GM21447 (cell line): ENCODE data around the gene MEGF11.

Source experiments
- ATAC-seq: cut with Tn5 transposase; IDR thresholded peaks from one replicate; pipeline ENCODE4 v1.9.1; 2021; ENCODE audit not compliant: unreplicated experiment

Gene MEGF11

GRCh38 chr15:66178531-66178910, 75.0 kb downstream of the MEGF11 start:
- ATAC-seq: no peak

- ATAC-seq: no peak
Observed at GRCh38 chr15:66172324-66172980, 81.1 kb downstream of the MEGF11 start.

GRCh38 chr15:66171841-66172240, 81.7 kb downstream of the MEGF11 start:
- no peak for ATAC-seq

- ATAC-seq: no peak
Observed at GRCh38 chr15:66170716-66171115, 82.8 kb downstream of the MEGF11 start.

GRCh38 chr15:66170042-66170441, 83.5 kb downstream of the MEGF11 start:
- no peak for ATAC-seq

GRCh38 chr15:66169625-66170024, 83.9 kb downstream of the MEGF11 start:
- ATAC-seq: no peak

- ATAC-seq: no peak
Observed at GRCh38 chr15:66169023-66169422, 84.5 kb downstream of the MEGF11 start.

- ATAC-seq: no peak
Observed at GRCh38 chr15:66167854-66168253, 85.7 kb downstream of the MEGF11 start.

GRCh38 chr15:66165856-66166255, 87.7 kb downstream of the MEGF11 start:
- ATAC-seq: no peak

- no peak for ATAC-seq
Observed at GRCh38 chr15:66164788-66165187, 88.8 kb downstream of the MEGF11 start.

- no peak for ATAC-seq
Observed at GRCh38 chr15:66163553-66163952, 90.0 kb downstream of the MEGF11 start.

- no peak for ATAC-seq
Observed at GRCh38 chr15:66162286-66162685, 91.3 kb downstream of the MEGF11 start.

GRCh38 chr15:66161575-66162118, 91.9 kb downstream of the MEGF11 start:
- no peak for ATAC-seq

GRCh38 chr15:66161108-66161507, 92.4 kb downstream of the MEGF11 start:
- no peak for ATAC-seq

- ATAC-seq: no peak
Observed at GRCh38 chr15:66157507-66157906, 96.0 kb downstream of the MEGF11 start.

GRCh38 chr15:66156310-66156975, 97.1 kb downstream of the MEGF11 start:
- no peak for ATAC-seq

GRCh38 chr15:66155065-66155464, 98.5 kb downstream of the MEGF11 start:
- ATAC-seq: no peak

- ATAC-seq: no peak
Observed at GRCh38 chr15:66154581-66154980, 99.0 kb downstream of the MEGF11 start.

GRCh38 chr15:66153549-66154415, 99.8 kb downstream of the MEGF11 start:
- peak; percentile 70 for ATAC-seq

GRCh38 chr15:66152650-66153049, 100.9 kb downstream of the MEGF11 start:
- ATAC-seq: no peak

- ATAC-seq: no peak
Observed at GRCh38 chr15:66151809-66152208, 101.7 kb downstream of the MEGF11 start.

- ATAC-seq: no peak
Observed at GRCh38 chr15:66149871-66150270, 103.7 kb downstream of the MEGF11 start.
